SK-MEL-5 (cell line): ENCODE measurements around the gene ZHX3. TPM values are rescaled to one million over a fixed set of nuclear protein-coding genes. Genes with fewer than 3 reads are reported as not detected.

ENCODE experiments used
- DNase-seq: peaks from one replicate; pipeline ENCODE4 v3.0.0-alpha.2; 2016; ENCODE audit warnings: low read depth, low spot score
- in situ Hi-C: cut with HindIII; loops from 2 replicates; pipeline ENCODE4 v1.10.0; 2016; ENCODE audit warnings: low sequenced_read_pairs, high pct_unique_total_duplicates, low pct_unique_long_range_greater_than_20kb
- total RNA-seq: library from RNA; depleted of rRNA; stranded (reverse); fragments of >200 nt; shearing (Covaris generic); gene quantifications from 2 replicates; pipeline ENCODE4 v1.2.3, GENCODE V29; 2014

The ZHX3 gene
- total RNA-seq, 1 experiment from 2014 or later: 7.3 TPM

DNA sequence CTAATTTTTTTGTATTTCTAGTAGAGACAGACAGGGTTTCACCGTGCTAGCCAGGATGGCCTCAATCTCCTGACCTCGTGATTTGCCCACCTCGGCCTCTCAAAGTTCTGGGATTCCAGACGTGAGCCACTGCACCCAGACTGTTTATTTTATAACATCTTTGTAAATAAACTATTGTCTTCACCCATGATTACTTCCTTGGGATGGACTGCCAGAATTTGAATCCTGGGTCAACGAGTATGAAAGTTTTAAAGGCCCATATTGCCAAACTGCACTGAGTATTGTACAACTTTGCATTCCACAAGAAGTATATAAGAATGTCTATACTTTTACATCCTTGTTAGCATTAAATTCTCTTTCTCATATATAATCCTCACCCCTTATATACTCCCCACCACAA, 38.6 kb downstream of the ZHX3 start:
- no peak for DNase-seq
- in situ Hi-C loops: no loop called here

DNA sequence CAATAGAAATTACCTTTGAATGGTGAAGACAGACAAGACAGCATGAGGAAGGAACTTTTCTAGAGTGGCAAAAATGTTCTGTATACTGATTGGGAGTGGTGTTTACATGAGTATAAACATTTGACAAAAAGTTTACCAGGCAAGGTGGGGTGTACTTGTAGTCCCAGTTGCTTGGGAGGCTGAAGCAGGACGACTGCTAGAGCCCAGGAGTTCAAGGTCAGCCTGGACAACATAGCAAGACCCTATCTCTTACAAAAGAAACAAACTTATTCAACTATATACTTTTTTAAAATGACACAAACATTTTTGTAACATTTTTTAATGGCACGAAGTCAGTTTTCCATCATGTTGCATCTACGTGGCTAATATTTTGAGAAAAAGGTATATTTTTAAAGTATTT, 40.5 kb downstream of the ZHX3 start:
- in situ Hi-C loops: no loop called here
- DNase-seq: no peak

DNA sequence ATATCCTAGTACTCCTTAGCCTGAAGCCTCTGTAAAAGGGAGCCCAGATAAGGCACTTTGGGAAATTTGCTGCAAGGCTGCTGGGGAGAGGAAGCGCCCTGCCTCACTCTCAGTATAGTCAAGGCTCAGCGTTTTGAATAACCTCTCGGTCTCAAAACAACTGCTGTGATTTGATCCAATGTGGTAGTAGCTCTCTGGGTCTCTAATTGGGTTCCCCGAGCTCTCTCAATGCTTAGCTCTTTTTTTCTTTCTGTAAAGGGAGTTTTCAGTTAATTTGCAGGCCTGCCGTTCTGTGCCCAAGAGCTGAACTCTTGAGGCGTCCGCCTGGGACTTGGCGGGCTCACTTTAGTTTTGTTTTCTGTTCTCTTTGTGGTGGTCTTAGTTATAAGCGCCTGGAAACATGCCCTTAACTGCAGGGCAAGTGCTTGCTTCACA, 41.2 kb downstream of the ZHX3 start:
- no peak for DNase-seq
- in situ Hi-C loops: no loop called here

DNA sequence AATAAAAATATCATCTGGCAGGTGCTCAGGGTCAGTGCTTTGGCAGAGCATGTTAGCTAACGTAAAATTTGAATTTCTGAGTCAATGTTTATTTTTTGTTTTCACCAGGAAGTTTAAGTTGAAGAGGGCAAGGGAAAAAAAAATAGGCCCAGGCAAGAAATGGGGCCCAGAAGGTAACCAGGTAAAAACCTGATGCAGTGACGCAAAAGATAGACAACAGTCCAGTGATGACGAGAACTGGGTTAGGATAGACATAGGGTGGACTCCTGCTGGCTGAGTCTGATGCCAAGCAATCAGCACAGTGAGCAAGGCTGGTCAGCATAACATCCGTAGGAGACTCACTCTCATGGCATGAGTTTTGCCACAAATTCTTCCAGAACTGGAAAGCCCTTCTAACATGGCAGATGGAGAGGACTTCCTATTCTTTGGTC, 42.2 kb downstream of the ZHX3 start:
- in situ Hi-C loops: no loop called here
- DNase-seq: no peak

DNA sequence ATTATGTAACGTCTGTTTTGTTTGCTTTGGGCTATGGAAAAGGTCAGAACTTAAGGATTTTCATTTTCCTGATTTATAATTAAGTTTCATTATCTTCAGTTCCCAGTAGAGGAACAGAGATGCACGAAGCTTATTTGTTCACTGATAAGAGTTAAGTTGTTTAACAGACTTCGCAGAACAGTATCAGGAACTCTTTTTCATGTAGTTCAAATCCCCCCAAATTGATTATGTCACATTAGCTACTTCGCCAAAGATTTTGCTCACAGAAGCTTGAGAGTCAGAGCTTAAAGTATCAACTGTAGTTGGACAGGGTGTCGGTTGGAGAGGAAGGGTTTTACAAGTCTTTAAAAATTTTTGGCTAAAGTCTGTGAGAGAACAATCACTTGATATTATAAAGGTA, 43.4 kb downstream of the ZHX3 start:
- no peak for DNase-seq
- in situ Hi-C loops: no loop called here

DNA sequence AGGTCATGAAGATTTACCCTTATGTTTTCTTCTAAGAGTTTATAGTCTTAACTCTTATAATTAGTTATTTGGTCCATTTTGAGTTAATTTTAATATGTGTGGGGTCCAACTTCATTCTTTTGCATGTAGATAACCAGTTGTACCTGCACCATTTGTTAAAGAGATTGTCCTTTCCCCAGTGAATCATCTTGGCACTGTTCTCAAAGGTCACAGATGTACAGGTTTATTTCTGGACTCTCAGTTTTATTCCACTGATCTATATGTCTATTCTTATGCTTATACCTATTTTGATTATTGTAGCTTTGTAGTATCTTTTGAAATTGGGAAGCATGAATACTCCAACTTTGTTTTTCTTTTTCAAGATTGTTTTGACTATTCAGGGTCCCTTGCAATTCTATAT, 44.1 kb downstream of the ZHX3 start:
- in situ Hi-C loops: no loop called here
- no peak for DNase-seq

DNA sequence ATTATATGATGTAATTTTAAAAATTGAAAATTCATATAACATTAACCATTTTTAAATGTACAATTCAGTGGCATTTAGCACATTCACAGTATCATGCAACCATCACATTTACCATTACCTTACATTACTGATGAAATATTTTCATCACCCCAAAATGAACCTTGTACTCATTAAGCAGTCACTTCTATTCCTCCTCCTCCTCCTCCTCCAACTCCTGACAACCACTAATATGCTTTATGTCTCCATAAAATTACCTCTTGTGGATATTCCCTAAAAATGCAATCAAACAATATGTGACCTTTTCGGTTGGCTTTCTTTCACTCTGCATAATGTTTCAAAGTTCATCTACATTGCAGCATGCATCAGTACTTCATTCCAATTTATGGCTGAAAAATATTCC, 45.2 kb downstream of the ZHX3 start:
- no peak for DNase-seq
- in situ Hi-C loops: no loop called here

DNA sequence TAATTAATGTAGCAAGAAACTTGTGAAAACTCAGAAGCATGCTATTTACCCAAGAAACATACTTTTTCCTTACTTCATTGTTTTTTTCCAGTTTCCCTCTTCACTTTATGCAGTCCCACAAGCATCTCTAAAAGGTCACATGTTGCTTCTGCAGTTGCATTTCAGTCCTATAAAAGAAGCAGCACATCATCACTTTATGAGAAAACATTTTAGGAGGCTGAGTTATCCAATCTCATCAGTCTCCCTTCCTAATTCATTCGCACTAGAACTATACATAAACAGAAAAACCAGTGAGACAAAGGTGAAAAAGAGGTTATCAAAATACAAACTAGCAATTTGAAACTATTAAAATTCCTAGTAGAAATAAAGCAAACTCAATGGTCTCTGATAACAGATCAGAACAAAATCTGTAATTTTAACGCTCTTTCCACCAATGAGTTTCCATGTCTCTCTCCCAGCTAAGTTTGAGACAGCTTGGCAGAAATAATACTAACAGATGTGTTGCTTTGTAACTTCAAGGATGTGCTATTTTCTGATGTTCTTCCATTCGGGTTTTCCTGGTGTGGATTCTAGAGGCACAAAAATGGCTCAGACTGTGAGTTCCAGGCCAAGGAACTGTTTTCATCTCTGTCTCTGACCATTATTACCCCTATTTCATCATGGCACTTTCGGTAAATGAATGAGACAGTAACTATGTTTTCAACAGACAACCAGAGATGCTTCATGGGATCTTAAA, 48.4 kb downstream of the ZHX3 start:
- no peak for DNase-seq
- in situ Hi-C loops: no loop called here

DNA sequence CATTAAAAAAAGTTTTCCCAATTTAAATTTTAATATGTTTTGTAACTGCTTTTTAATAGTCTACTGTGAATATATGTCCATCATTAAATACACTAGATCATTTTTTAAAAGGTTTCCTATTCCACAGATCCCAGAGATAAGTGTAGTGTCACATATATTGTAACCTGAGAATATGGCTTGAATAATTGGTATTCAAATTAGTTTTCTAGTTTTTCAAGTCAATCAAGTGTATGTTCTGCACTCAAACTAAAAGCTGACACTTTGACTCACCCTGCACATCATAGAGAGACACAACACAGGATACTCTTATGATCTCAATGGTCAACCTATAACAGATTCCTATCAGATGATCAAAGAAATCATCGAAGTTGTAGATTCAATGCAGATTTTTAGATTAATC, 49.1 kb downstream of the ZHX3 start:
- in situ Hi-C loops: no loop called here

DNA sequence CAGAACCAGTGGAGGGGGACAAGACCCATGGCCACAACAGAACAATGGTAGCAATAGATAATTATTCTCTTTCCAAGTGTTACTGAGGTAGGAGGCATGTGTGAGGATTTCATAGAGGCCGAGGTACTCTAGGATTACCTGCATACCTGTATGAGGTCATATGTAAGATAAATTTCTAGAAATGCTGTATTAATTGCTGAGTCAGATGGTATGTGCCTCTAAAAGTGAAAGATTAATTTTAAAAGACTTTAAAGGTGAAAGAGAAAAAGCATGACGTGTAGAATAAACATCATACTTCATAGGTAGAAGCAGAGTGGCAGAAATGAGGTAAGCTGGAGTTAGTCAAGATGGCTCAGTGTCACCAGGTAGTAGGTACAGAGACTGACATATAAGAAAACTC, 51.6 kb downstream of the ZHX3 start:
- in situ Hi-C loops: no loop called here
- DNase-seq: no peak

More for the DNA sequence above, 49.1 kb downstream of the ZHX3 start:
- no peak for DNase-seq

DNA sequence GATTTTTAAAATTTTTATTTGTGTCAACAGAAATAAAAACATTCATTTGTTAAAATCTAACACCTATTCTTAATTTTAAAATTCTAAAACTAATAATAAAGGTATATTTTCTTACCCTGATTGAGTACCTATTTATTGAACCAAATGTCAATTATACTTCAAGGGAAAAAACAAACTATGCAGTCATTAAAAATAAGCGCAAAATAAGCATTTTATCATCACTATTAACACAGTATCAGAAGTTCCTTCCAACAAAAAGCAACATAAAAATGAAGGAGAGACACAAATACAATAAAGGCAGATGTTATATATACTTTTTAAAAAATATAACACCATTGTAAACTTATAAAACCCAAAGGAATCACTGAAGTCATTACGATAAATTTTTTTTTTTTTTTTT, 52.7 kb downstream of the ZHX3 start:
- in situ Hi-C loops: no loop called here
- no peak for DNase-seq

DNA sequence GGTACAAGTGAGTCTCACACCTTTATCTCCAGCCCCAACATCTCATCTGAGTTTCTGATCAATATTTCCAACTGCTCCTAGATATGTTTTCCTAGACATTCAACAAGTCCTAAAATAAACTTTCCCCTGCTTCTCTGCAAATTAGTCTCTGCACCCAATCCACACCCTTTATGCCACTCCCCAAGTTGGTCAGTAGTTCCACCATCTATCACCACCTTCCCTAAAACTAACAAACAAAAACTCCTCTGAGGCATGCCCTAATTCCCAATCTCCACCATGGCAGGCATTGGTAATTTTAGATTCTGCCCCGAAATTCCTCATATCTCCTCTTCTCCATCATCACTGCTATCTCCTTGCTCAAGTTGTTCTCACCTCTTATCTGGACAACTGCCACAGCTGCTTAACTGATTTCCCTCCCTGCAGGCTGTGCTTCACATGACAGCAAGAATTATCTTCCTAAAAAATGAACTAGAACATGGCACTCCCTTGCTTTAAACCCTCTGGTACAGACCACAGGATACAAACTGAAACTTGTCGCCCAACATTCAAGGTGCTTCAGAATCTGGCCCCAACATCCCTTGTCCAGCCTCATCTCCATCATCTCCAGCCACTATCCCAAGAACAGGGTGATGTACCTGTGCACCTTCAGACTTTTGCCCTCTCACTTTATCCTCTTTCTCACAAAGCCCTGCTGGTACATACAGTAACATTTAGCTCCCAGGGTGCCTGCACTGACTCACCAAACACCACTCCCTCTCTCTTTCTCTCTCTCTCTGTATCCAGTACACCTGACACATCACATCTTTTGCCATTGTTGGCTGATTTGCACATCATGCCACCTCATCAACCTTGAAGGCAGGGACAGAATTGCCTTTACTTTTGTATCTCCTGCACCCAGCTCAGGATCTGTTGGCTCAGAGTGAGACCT, 55.5 kb downstream of the ZHX3 start:
- in situ Hi-C loops: no loop called here
- no peak for DNase-seq

DNA sequence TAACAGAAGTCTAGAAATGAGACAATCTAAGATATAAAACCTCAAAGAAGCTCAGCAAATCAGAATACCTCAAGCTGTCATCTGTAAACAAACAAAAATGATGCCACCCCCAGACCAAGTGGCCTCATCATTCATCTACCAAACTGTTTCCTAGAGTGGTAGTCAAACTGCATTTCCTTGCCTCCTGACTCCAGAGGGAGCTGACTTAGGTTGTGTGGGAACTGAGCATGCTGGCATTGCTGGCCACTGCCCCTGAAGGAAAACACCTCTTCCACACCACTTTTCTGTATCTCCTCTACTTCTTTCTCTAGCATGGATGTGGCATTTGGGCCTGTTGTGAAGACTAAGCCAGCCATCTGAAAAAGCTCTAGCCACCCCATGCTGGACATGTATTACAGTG, 56.3 kb downstream of the ZHX3 start:
- in situ Hi-C loops: no loop called here
- DNase-seq: no peak

DNA sequence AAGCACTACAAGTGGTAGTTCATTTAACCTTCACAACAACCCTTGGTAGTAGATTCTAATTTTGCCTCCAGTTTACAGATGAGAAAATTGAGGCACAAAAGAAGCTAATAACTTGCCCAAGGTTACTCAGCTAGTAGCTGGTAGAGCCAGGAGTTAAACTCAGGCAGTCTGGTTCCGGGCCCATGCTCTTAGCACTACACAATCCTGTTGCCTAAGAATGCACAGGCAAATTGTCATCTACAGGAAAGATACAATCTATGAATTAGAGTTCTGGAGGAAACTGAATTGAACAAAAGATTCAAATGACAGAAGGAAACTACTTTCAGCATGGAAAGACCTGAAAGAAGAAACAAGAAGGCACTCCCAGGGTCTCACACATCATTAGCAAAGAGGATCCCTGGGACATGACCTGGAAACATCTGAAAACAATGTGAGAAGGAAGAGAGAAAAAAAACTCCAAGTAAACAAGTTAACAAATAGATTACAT, 56.8 kb downstream of the ZHX3 start:
- DNase-seq: no peak
- in situ Hi-C loops: no loop called here

DNA sequence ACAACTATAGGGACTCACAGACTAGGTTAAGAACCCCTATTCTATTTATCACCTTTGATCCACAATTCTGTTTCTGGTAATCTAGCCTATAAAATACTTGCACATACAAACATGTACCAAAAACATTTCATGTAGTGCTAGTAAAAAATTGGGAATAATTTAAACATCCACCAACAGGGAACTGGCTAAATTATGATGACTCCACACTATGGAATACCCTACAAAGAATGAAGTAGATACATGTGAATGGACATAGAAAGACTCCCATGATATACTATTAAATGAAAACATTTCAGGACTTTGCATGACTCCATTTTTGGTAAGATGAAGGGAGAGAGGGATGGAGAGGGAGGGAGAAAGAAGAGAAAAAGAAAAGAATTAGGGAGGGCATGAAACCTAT, 58.2 kb downstream of the ZHX3 start:
- in situ Hi-C loops: no loop called here

DNA sequence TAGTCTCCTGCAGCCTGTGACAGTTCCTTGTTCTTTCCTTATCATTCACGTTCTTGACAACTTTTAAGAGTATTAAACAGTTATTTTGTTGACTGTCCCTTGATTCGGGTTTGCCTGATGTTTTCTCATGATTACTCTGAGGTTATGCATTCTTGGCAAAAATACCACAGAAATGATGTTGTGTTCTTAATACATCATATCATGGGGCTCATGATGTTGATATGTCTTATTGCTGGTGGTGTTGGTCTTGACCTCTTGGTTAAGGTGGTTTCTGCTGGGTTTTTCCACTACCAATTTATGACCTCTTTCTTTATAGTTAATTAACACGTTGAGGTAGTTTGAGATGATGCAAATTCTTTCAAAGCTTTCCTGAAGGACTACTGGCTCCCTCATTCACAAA, 59.1 kb downstream of the ZHX3 start:
- no peak for DNase-seq
- in situ Hi-C loops: no loop called here

More for the DNA sequence above, 58.2 kb downstream of the ZHX3 start:
- DNase-seq: no peak

DNA sequence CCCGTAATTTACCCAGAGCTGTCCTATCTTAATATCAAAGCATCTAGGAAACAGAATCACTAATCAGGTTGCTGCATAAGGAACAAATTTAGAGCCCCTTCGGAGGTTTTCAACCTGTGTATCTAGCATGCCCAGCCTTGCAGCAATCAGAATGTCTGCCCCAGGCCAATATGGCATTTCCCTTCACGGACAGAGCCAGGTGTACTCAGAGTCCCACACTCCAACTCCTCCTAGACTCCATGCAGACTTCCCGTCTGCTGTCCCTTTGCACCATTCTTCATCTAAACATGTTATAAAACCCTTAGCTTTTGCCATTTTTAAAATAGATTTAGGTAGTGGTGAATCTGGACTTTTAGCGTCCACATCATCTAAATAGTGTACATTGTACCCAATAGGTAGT, 61.0 kb downstream of the ZHX3 start:
- in situ Hi-C loops: no loop called here
- DNase-seq: no peak

DNA sequence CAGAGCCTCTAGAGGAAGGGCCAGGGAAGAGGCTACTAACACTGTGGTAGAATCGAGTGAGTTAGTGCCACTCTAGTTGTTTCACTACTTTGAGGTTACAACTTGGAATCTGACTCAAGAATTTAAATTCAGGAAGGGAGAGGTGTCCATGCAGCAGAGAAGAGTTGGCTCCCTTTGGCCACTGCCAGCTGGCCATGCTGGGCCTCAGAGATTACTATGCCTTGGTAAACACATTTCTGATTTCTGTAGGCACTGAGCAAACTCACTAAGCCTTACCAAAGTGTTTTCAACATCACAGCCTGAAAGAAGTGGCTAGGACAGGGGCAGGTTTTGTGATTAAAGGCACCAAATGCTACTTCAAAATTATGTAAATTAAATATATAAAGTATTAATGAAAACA, 61.9 kb downstream of the ZHX3 start:
- DNase-seq: no peak
- in situ Hi-C loops: no loop called here
